Gastrocnemius medialis (tissue), 4 donors: ENCODE results near the gene PCDH8.

Experiments used
- CTCF ChIP-seq, 5 experiments: fragments of 450-650 bp in 3 of 5; fragments of 200-600 bp in 2 of 5; sonication (generic) in 2 of 5; IDR thresholded peaks in 4 of 5; conservative IDR thresholded peaks in 1 of 5; 1 replicate in 4 of 5; 2 replicates in 1 of 5; pipeline ENCODE4 v1.5.1; 2016 to 2019; ENCODE audit warnings: antibody characterized with exemption in 5 of 5, mild to moderate bottlenecking in 3 of 5, moderate library complexity in 3 of 5
- POLR2A ChIP-seq, 2 donors: fragments of 450-650 bp; IDR thresholded peaks; one replicate each; pipeline ENCODE4 v1.6.1; 2017; ENCODE audit warnings: antibody characterized with exemption in 2 of 2, mild to moderate bottlenecking in 2 of 2, moderate library complexity in 2 of 2

GRCh38 chr13:52846567-52847321 is 1.7 kb downstream of the PCDH8 start:
- TF ChIP-seq CTCF (IDR thresholded peaks at IDR 0.05 in 4 of 5, conservative IDR thresholded peaks at IDR 0.05 in 1 of 5): no peak
- TF ChIP-seq POLR2A (IDR thresholded peaks at IDR 0.05): no peak
